GM19467 (cell line): Measurements from ENCODE around the gene CASZ1.

ENCODE experiments used
- ATAC-seq: cut with Tn5 transposase; IDR thresholded peaks from one replicate; pipeline ENCODE4 v1.9.1; 2021; ENCODE audit warnings: mild to moderate bottlenecking, moderate library complexity; ENCODE audit not compliant: unreplicated experiment

Gene CASZ1

GRCh38 chr1:10677491-10678391 is 118.7 kb downstream of the CASZ1 start:
- no peak for ATAC-seq

DNA sequence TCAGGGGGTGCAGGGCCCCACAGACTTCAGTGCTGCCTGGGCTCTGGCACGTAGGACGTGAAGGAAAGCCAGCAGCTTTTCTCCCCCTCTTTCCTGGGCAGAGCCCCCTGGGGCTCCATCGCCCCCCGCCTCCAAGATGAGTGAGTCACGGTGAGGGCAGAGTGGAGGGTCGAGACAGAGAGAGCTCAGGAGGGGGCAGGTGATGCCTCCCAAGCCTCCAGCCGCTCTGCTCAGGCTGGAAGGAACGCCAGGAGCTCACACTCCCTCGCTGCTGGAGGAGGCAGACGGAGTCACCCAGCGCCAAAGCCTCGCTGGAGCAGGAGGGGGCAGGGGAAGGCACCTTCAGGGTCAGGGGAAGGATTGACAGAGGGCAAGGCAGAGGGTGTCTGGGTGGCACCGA is 119.5 kb downstream of the CASZ1 start:
- no peak for ATAC-seq

DNA sequence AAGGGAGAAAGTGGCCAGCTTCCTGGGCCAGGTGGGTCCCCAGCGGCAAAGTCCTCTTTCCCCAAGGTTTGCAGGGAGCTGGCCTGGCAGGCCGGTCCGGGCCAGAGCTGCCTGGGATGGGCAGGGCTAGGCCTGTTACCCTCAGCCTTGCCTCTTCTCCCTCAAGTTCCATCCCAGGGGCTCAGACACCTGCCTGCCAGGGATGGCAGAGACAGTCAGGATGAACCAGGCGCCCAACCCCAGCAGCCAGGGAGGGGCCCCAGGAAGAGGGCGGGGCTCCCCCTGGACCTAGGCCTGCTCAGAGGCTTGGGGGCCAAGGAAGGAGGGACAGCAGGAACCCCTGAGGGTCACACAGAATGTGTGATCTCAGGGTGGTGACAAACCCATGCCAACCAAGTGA is 120.6 kb downstream of the CASZ1 start:
- no peak for ATAC-seq

- ATAC-seq: no peak
Measured at GRCh38 chr1:10674700-10675609, 121.5 kb downstream of the CASZ1 start.

GRCh38 chr1:10674222-10674621 is 122.2 kb downstream of the CASZ1 start:
- ATAC-seq: no peak

DNA sequence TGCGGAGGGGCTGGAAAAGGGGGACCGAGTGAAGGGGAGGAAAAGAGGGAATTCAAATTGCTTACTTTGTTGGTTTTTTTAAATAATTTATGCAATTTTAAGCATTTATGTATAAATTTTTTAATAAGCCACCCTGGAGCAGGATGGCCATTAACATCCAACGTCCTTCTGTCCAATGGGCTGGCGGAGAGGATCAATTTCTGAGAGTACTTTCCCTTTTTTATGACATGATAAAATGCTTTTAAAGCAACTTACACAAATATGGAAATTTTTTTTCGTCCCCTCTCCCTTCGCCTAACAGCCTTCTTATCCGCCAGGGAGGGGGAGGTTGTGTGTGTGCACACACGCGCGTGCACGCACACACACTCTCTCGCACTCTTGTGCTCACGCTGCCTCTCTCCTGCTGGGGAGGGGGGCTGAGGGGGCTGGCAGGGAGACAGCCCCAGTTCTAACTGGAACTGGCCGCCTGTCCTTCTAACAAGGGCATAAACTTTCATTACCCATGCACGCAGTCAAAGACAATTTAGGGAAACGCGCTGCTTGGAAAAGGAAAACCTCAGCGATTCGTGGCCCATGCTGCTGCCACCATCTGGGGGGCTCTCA is 123.2 kb downstream of the CASZ1 start:
- ATAC-seq: no peak

DNA sequence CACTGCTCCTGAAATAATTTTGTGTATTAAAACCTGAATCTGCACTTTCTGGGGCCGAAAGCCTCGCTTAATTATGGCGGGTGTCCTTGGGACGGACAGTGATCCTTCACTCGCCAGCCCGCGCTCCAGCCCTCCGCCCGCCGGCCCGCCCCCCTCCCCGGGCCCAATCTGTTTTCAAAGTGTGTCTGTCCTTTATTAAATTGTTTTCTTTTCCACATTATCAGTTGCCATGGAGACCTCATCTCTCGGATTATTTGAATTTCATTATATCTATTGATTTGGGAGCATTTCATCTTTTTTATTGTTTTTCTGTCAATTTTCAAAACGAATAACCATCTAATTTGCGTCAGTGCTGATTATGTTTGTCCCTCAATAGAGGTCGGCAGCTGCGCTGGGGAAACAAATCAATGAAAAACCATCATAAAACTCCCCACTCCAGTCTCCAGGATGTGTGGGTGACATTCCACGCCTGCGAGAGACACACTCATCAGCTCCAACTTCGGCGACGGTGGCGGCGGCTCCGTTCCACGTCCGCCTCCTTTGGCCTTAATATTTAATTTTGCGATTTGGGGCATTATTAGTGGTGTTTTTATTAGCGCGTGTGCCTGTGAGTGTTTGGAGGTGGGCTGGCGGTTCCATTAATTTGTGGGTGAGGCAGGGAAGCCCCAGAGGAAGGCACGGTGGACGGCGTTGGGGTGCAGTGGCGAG is 123.9 kb downstream of the CASZ1 start:
- no peak for ATAC-seq

- ATAC-seq: no peak
Measured at GRCh38 chr1:10671622-10672342, 124.7 kb downstream of the CASZ1 start.

- no peak for ATAC-seq
Measured at GRCh38 chr1:10671090-10671489, 125.4 kb downstream of the CASZ1 start.

DNA sequence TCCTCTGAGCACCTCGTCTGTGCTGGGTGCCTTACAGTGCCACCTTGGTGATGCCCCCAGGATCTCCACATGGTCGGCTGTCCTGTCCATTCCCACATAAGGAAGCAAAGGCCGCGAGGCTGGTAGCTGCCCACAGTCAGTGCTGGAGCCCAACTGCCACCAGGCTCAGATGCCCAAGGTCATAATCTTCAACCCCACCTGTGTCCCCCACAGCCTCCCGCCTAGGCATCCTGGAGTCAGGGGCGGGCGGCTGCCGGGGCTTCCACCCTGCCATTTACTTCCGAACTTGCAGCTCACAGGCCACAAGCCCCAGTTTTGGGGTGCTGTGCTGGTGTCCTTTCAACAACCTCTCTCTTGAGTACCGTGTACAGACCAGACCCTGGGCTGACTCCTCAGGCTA is 126.3 kb downstream of the CASZ1 start:
- no peak for ATAC-seq

GRCh38 chr1:10669570-10669969 is 126.9 kb downstream of the CASZ1 start:
- no peak for ATAC-seq

DNA sequence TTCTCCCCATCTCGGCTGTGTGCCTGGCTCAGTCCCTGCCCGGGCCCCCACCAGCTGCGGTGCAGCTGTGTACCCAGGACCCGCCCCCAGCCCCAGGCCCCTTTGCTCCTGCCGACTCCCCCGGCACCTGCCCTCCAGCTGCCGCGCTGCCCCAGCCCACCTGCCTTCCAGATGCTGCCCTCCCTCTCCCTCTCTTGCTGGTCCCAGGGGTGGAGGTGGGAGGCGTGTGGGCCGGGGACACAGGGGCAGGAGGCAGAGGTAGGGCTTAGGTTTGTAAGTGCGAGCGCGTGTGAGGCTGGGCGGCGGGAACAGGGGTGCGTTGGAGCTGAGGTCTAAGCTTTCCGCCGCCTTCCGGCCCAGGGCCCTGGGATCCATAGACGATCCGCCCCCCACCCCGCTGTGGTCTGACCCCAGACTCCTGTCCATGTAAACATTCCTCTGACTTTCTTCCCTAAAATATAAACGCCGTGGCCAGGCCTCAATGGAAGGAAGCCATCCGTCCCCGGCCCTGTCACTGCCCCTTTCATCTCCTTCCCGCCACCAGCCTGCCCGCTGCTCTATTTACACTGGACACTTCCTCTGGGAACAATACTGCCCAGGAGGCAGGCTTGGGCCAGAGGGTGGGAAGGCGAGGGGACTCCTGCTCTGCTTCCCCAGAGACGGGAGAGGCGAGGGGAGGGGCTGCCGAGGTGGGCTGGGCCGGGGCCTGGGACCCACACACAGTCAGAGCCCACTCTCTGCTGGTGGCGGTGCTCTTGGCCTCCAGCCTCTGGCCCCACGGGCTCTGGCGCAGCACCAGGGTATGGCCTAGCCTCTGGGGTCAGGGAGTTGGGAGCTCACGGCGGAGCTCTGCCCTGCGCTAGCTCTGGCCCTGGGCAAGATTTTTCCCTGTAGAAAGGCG is 128.3 kb downstream of the CASZ1 start:
- ATAC-seq: no peak

DNA sequence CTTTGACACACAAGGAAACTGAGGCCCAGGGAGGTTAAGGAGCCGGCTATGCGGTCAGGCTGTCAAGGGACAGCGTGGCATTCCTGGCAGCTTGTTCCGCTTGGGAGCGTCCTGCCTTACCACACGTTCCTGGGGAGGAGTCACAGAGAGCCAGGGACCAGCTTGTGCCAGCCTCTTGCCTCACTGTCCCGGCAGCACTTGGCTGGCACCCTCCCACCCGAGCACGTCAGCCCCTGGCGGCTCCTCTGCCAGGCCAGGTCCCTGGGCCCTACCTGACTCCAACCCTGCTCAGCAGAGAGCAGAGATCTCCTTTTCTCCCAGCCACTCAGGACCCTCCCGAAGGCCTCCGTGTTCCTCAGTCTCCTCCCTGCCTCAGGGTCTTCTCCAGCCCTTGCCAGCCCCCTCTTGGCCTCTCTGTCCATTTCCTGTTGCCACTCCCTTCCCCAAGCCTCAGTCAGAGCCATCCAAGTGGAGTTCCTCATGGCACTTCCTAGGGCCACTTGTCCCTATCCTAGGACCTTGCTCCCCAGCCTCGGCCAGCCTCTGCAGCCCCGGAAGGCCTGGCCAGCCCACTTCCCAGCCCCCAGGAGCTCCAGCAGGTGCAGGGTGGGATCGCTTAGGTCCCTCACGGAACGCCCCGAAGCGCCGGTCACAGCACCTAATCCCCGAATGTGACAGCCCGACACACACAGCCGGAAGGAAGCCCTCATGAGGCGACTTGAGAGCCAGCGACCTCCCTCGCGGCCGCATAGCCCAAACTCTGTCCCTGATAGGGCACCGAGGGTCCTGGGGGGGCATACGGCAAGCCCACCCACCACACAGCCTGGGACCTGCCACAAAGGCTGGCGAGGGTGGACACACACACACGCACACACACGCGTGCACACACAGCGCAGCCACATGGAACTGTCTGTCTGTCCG is 130.3 kb downstream of the CASZ1 start:
- ATAC-seq: no peak

DNA sequence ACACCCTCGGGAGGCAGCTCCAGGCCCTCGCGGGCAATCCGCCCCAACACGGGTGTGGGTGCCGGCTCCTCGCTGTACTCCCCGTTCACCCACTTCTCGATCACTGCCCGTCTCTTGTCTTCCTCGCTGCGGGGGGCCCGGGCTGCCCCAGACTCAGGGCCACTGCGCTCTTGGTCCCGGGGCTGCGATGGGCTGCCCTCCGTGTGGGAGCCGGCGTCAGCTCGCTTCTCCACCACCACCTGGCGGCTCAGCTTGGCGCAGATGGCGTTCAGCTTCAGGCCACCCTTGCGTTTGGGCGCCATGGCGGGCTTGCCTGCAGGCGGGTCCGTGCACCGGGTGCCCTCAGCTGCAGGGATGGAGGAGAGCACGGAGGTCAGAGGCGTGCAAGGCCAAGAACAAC is 131.2 kb downstream of the CASZ1 start:
- no peak for ATAC-seq

GRCh38 chr1:10664251-10664650 is 132.2 kb downstream of the CASZ1 start:
- ATAC-seq: no peak

- ATAC-seq: no peak
Measured at GRCh38 chr1:10663678-10664035, 132.8 kb downstream of the CASZ1 start.

- ATAC-seq: no peak
Measured at GRCh38 chr1:10662824-10663677, 133.4 kb downstream of the CASZ1 start.
